HFFc6 (cell line): ENCODE results near the gene THSD7A. TPM values are rescaled to one million over a fixed set of nuclear protein-coding genes. Genes with fewer than 3 reads are reported as not detected.
A peak's percentile ranks its signal among the peaks of the same experiment; 100 is the strongest.

ENCODE experiments used
- DNase-seq: peaks from one replicate; pipeline ENCODE4 v3.0.0-alpha.2; 2018
- H3K27ac Mint-ChIP-seq: 2 replicates; pipeline ENCODE4 v1.8.0; 2020; ENCODE audit warnings: mild to moderate bottlenecking, mixed read lengths
- H3K27me3 Mint-ChIP-seq: 2 replicates; pipeline ENCODE4 v1.8.0; 2021; ENCODE audit warnings: mild to moderate bottlenecking, moderate library complexity, mixed read lengths; ENCODE audit not compliant: insufficient read depth
- H3K36me3 Mint-ChIP-seq: 2 replicates; pipeline ENCODE4 v1.8.0; 2021; ENCODE audit warnings: low read depth, mixed read lengths
- H3K4me1 Mint-ChIP-seq: 2 replicates; pipeline ENCODE4 v1.8.0; 2020; ENCODE audit warnings: low read depth, mixed read lengths
- H3K4me3 Mint-ChIP-seq: 2 replicates; pipeline ENCODE4 v1.8.0; 2020; ENCODE audit warnings: mild to moderate bottlenecking, moderate library complexity, mixed read lengths
- H3K9me3 Mint-ChIP-seq: 2 replicates; pipeline ENCODE4 v1.8.0; 2020; ENCODE audit warnings: mild to moderate bottlenecking, mixed read lengths
- CTCF ChIP-seq: fragments of 200-600 bp; sonication (generic); IDR thresholded peaks from 2 replicates; pipeline ENCODE4 v1.5.0; 2021; ENCODE audit warnings: antibody characterized with exemption, mild to moderate bottlenecking
- total RNA-seq, 6 experiments: library from RNA; stranded (reverse); fragmentation: NEBNext Ultra II Directional; extraction: Animal tissue kit (Norgen Biotek cat#: 25700); gene quantifications; 2 replicates in 1 of 6; 3 replicates in 5 of 6; pipeline ENCODE4 v1.2.3, GENCODE V29; 2021

The THSD7A gene
- total RNA-seq, 6 experiments from 2014 or later = not detected

- no peaks in the 10 kb centered on the region for H3K36me3 Mint-ChIP-seq
- H3K27ac Mint-ChIP-seq = no peak overlapping the region
- peaks cover 15% of the 10 kb centered on the region for H3K9me3 Mint-ChIP-seq
- DNase-seq = no peak
- no peaks in the 10 kb centered on the region; the same call in 1 of the 2 replicates for H3K27me3 Mint-ChIP-seq
- no peaks in the 10 kb centered on the region for H3K4me1 Mint-ChIP-seq
- H3K4me3 Mint-ChIP-seq = no peak overlapping the region
- no peak for TF ChIP-seq CTCF
Measured at GRCh38 chr7:11376529-11376928, 455.5 kb downstream of the THSD7A start.

GRCh38 chr7:11374629-11375028 lies 457.4 kb downstream of the THSD7A start:
- no peak overlapping the region for H3K4me3 Mint-ChIP-seq
- no peaks in the 10 kb centered on the region; the same call in 1 of the 2 replicates for H3K27me3 Mint-ChIP-seq
- no peaks in the 10 kb centered on the region for H3K4me1 Mint-ChIP-seq
- no peak overlapping the region for H3K27ac Mint-ChIP-seq
- H3K9me3 Mint-ChIP-seq = peaks cover 22% of the 10 kb centered on the region
- no peak for DNase-seq
- no peak for TF ChIP-seq CTCF
- H3K36me3 Mint-ChIP-seq = no peaks in the 10 kb centered on the region

- Mint-ChIP-seq H3K36me3 (no peaks in the 10 kb centered on the region), H3K4me3 (no peak overlapping the region)
- no peak for DNase-seq
Measured at GRCh38 chr7:11373546-11374142, 458.4 kb downstream of the THSD7A start.

GRCh38 chr7:11369696-11370095 lies 462.3 kb downstream of the THSD7A start:
- Mint-ChIP-seq H3K27me3 (no peaks in the 10 kb centered on the region; the same call in 1 of the 2 replicates), H3K4me3 (no peak overlapping the region), H3K36me3 (peaks cover 7% of the 10 kb centered on the region; the same call in 1 of the 2 replicates), H3K27ac (no peak overlapping the region), H3K9me3 (peaks cover 35% of the 10 kb centered on the region), H3K4me1 (no peaks in the 10 kb centered on the region)
- DNase-seq = no peak
- TF ChIP-seq CTCF = no peak

More at GRCh38 chr7:11373546-11374142, 458.4 kb downstream of the THSD7A start:
- Mint-ChIP-seq H3K27me3 (no peaks in the 10 kb centered on the region; the same call in 1 of the 2 replicates), H3K4me1 (no peaks in the 10 kb centered on the region), H3K9me3 (peaks cover 21% of the 10 kb centered on the region), H3K27ac (no peak overlapping the region)
- peak; percentile 62 for TF ChIP-seq CTCF

- Mint-ChIP-seq H3K4me3 (no peak overlapping the region), H3K4me1 (no peaks in the 10 kb centered on the region), H3K36me3 (peaks cover 7% of the 10 kb centered on the region; the same call in 1 of the 2 replicates), H3K27me3 (no peaks in the 10 kb centered on the region), H3K9me3 (peaks cover 28% of the 10 kb centered on the region), H3K27ac (no peak overlapping the region)
- no peak for DNase-seq
- no peak for TF ChIP-seq CTCF
Measured at GRCh38 chr7:11366118-11366517, 465.9 kb downstream of the THSD7A start.
